K562 (cell line): ENCODE data around the gene SCYL1. TPM values are rescaled to one million over a fixed set of nuclear protein-coding genes. Genes with fewer than 3 reads are reported as not detected.
A peak's percentile ranks its signal among the peaks of the same experiment; 100 is the strongest.

Experiments
- EHMT2 ChIP-seq: fragments of 450-650 bp; IDR thresholded peaks from 2 replicates; pipeline ENCODE4 v1.6.1; 2018; ENCODE audit warnings: antibody characterized with exemption
- HDAC1 ChIP-seq, 2 experiments: fragments of 450-650 bp; IDR thresholded peaks; 2 replicates each; pipeline ENCODE4 v1.6.1; 2016 to 2017; ENCODE audit warnings: inconsistent platforms in 1 of 2, mild to moderate bottlenecking in 1 of 2, moderate library complexity in 1 of 2
- IRF2 ChIP-seq: sonication (generic); formaldehyde crosslinking; IDR thresholded peaks from 2 replicates; pipeline ENCODE4 v1.8.1; 2022; ENCODE audit warnings: mild to moderate bottlenecking, missing genetic modification reagents
- KDM2B ChIP-seq: fragments of 250-450 bp; sonication (Bioruptor Pico); IDR thresholded peaks from 2 replicates; pipeline ENCODE4 v1.8.0; 2021; ENCODE audit warnings: mild to moderate bottlenecking, moderate library complexity
- MCM2 ChIP-seq: fragments of 450-650 bp; IDR thresholded peaks from 2 replicates; pipeline ENCODE4 v1.6.1; 2017; ENCODE audit warnings: low read depth, mild to moderate bottlenecking
- NCOA4 ChIP-seq: fragments of 450-650 bp; IDR thresholded peaks from 2 replicates; pipeline ENCODE4 v1.6.1; 2018; ENCODE audit warnings: mild to moderate bottlenecking; ENCODE audit not compliant: partially characterized antibody
- OTX1 ChIP-seq: fragments of 450-650 bp; formaldehyde crosslinking; IDR thresholded peaks from 2 replicates; pipeline ENCODE4 v1.4.0; 2022; ENCODE audit warnings: mild to moderate bottlenecking
- PTRF ChIP-seq: fragments of 450-650 bp; IDR thresholded peaks from 2 replicates; pipeline ENCODE4 v1.6.1; 2016; ENCODE audit warnings: mild to moderate bottlenecking, missing genetic modification characterization, missing compliant biosample characterization
- RUNX1 ChIP-seq: sonication (generic); IDR thresholded peaks from 2 replicates; pipeline ENCODE4 v1.6.1; 2016; ENCODE audit warnings: antibody characterized with exemption, low read depth
- SLC30A9 ChIP-seq: fragments of 250-450 bp; sonication (Bioruptor Pico); IDR thresholded peaks from 2 replicates; pipeline ENCODE4 v1.8.0; 2022; ENCODE audit warnings: mild to moderate bottlenecking, moderate library complexity
- SMAD2 ChIP-seq: fragments of 150-350 bp; IDR thresholded peaks from 2 replicates; pipeline ENCODE4 v1.6.1; 2014; ENCODE audit warnings: low read depth, mild to moderate bottlenecking, low read length
- SMAD3 ChIP-seq: fragments of 450-650 bp; formaldehyde crosslinking; conservative IDR thresholded peaks from 2 replicates; pipeline ENCODE4 v1.4.0; 2020; ENCODE audit warnings: mild to moderate bottlenecking
- SMARCC2 ChIP-seq: fragments of 450-650 bp; IDR thresholded peaks from 2 replicates; pipeline ENCODE4 v1.6.1; 2017; ENCODE audit warnings: antibody characterized with exemption, moderate library complexity, mild to moderate bottlenecking, low read depth
- SMARCE1 ChIP-seq: fragments of 450-650 bp; IDR thresholded peaks from 2 replicates; pipeline ENCODE4 v1.7.1; 2016; ENCODE audit warnings: mild to moderate bottlenecking
- SNRNP70 ChIP-seq: fragments of 200-400 bp; formaldehyde crosslinking; optimal IDR thresholded peaks from 2 replicates; pipeline ENCODE3; 2017; ENCODE audit warnings: low read depth, low read length
- ZBTB1 ChIP-seq: sonication (generic); formaldehyde crosslinking; IDR thresholded peaks from 2 replicates; pipeline ENCODE4 v1.8.1; 2023; ENCODE audit warnings: missing genetic modification reagents, low read depth, mild to moderate bottlenecking, borderline replicate concordance
- ZC3H4 ChIP-seq: sonication (generic); formaldehyde crosslinking; IDR thresholded peaks from 2 replicates; pipeline ENCODE4 v1.9.0; 2021; ENCODE audit warnings: missing genetic modification reagents, borderline replicate concordance
- ZKSCAN3 ChIP-seq: fragments of 250-450 bp; sonication (Bioruptor Pico); IDR thresholded peaks from 2 replicates; pipeline ENCODE4 v1.4.0; 2020
- ZKSCAN8 ChIP-seq: fragments of 200-800 bp; sonication (Bioruptor generic); IDR thresholded peaks from 2 replicates; pipeline ENCODE4 v1.6.1; 2016; ENCODE audit warnings: missing genetic modification characterization, missing compliant biosample characterization
- ZNF184 ChIP-seq: sonication (generic); formaldehyde crosslinking; IDR thresholded peaks from 2 replicates; pipeline ENCODE4 v1.5.0; 2020; ENCODE audit warnings: missing genetic modification reagents
- ZNF23 ChIP-seq: fragments of 250-450 bp; sonication (Bioruptor Pico); IDR thresholded peaks from 2 replicates; pipeline ENCODE4 v1.4.0; 2020; ENCODE audit warnings: mild to moderate bottlenecking
- ZNF584 ChIP-seq: fragments of 200-800 bp; sonication (Bioruptor generic); IDR thresholded peaks from 2 replicates; pipeline ENCODE4 v1.6.1; 2016; ENCODE audit warnings: low read depth, mild to moderate bottlenecking, missing genetic modification characterization, missing compliant biosample characterization
- polyA plus RNA-seq, 8 experiments: library from polyadenylated mRNA; depleted of rRNA in 4 of 8; stranded (reverse) in 5 of 8; unstranded in 3 of 8; fragments of >200 nt; fragmentation: Nextera tagmentation in 2 of 8; fragmentation: Illumina TruSeq in 1 of 8; extraction: Ambion mirVana in 2 of 8; extraction: Trizol in 1 of 8; gene quantifications; 2 replicates each; pipeline versions ENCODE4 v1.2.1 to v1.2.3, GENCODE V29; 2011 to 2014; ENCODE audit warnings: inconsistent platforms in 1 of 8, missing spikeins in 1 of 8
- total RNA-seq, 7 experiments: library from RNA; depleted of rRNA in 6 of 7; stranded (reverse); fragments of >200 nt in 6 of 7; fragmentation: Illumina TruSeq in 2 of 7; extraction: Trizol in 2 of 7; gene quantifications; 2 replicates each; pipeline versions ENCODE4 v1.2.1 to v1.2.3, GENCODE V29; 2011 to 2021; ENCODE audit warnings: low replicate concordance in 1 of 7
- TF ChIP-seq, protein P1 (sequence below), 3 experiments: fragments of 200-800 bp in 1 of 3; sonication (Bioruptor generic) in 1 of 3; sonication (generic) in 1 of 3; formaldehyde crosslinking in 1 of 3; IDR thresholded peaks; 2 replicates each; pipeline versions ENCODE4 v1.6.1 to v1.8.0; 2016 to 2022; ENCODE audit warnings: mild to moderate bottlenecking in 2 of 3, missing compliant biosample characterization in 2 of 3, missing genetic modification characterization in 2 of 3, missing genetic modification reagents in 1 of 3
- TF ChIP-seq, protein P2 (sequence below): fragments of 450-650 bp; IDR thresholded peaks from 2 replicates; pipeline ENCODE4 v1.6.1; 2017; ENCODE audit warnings: antibody characterized with exemption
- TF ChIP-seq, protein P3 (sequence below): sonication (generic); formaldehyde crosslinking; IDR thresholded peaks from 2 replicates; pipeline ENCODE4 v1.8.0; 2022; ENCODE audit warnings: missing genetic modification reagents, mild to moderate bottlenecking, borderline replicate concordance

The SCYL1 gene
- total and polyA plus RNA-seq, 9 of the 15 experiments (the other 6 are each of a cell fraction or from before 2014, with no cell fraction given) = 1.9 to 145 (median 57.6) TPM

DNA sequence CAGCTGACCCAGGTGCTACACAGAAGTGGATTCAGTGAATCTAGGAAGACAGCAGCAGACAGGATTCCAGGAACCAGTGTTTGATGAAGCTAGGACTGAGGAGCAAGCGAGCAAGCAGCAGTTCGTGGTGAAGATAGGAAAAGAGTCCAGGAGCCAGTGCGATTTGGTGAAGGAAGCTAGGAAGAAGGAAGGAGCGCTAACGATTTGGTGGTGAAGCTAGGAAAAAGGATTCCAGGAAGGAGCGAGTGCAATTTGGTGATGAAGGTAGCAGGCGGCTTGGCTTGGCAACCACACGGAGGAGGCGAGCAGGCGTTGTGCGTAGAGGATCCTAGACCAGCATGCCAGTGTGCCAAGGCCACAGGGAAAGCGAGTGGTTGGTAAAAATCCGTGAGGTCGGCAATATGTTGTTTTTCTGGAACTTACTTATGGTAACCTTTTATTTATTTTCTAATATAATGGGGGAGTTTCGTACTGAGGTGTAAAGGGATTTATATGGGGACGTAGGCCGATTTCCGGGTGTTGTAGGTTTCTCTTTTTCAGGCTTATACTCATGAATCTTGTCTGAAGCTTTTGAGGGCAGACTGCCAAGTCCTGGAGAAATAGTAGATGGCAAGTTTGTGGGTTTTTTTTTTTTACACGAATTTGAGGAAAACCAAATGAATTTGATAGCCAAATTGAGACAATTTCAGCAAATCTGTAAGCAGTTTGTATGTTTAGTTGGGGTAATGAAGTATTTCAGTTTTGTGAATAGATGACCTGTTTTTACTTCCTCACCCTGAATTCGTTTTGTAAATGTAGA, 24.3 kb upstream of the SCYL1 start (continued):
- peak; percentile 99 for TF ChIP-seq OTX1 (CRISPR knock-in tag)
- TF ChIP-seq IRF2 (CRISPR knock-in tag) = no peak
- TF ChIP-seq KDM2B (CRISPR knock-in tag) = no peak
- TF ChIP-seq RUNX1 = no peak
- no peak for TF ChIP-seq ZNF23
- TF ChIP-seq SMARCC2 = no peak
- TF ChIP-seq, protein P1, sequence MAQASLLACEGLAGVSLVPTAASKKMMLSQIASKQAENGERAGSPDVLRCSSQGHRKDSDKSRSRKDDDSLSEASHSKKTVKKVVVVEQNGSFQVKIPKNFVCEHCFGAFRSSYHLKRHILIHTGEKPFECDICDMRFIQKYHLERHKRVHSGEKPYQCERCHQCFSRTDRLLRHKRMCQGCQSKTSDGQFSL (CRISPR knock-in tag; IDR thresholded peaks at IDR 0.05) = no peak
- TF ChIP-seq, protein P1 (tag; IDR thresholded peaks at IDR 0.05) = no peak
- TF ChIP-seq ZC3H4 (CRISPR knock-in tag) = peak; percentile 95
- no peak for TF ChIP-seq SLC30A9
- TF ChIP-seq MCM2 = no peak
- no peak for TF ChIP-seq PTRF
- no peak for TF ChIP-seq ZNF184 (CRISPR knock-in tag)
- no peak for TF ChIP-seq EHMT2
- TF ChIP-seq, protein P2, sequence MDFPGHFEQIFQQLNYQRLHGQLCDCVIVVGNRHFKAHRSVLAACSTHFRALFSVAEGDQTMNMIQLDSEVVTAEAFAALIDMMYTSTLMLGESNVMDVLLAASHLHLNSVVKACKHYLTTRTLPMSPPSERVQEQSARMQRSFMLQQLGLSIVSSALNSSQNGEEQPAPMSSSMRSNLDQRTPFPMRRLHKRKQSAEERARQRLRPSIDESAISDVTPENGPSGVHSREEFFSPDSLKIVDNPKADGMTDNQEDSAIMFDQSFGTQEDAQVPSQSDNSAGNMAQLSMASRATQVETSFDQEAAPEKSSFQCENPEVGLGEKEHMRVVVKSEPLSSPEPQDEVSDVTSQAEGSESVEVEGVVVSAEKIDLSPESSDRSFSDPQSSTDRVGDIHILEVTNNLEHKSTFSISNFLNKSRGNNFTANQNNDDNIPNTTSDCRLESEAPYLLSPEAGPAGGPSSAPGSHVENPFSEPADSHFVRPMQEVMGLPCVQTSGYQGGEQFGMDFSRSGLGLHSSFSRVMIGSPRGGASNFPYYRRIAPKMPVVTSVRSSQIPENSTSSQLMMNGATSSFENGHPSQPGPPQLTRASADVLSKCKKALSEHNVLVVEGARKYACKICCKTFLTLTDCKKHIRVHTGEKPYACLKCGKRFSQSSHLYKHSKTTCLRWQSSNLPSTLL = peak; percentile 40; the same call in 1 of the 2 replicates
- no peak for TF ChIP-seq SMARCE1
- no peak for TF ChIP-seq ZBTB1 (CRISPR knock-in tag)
- peak; percentile 14 for TF ChIP-seq NCOA4
- TF ChIP-seq ZKSCAN3 = no peak
- TF ChIP-seq, protein P3, sequence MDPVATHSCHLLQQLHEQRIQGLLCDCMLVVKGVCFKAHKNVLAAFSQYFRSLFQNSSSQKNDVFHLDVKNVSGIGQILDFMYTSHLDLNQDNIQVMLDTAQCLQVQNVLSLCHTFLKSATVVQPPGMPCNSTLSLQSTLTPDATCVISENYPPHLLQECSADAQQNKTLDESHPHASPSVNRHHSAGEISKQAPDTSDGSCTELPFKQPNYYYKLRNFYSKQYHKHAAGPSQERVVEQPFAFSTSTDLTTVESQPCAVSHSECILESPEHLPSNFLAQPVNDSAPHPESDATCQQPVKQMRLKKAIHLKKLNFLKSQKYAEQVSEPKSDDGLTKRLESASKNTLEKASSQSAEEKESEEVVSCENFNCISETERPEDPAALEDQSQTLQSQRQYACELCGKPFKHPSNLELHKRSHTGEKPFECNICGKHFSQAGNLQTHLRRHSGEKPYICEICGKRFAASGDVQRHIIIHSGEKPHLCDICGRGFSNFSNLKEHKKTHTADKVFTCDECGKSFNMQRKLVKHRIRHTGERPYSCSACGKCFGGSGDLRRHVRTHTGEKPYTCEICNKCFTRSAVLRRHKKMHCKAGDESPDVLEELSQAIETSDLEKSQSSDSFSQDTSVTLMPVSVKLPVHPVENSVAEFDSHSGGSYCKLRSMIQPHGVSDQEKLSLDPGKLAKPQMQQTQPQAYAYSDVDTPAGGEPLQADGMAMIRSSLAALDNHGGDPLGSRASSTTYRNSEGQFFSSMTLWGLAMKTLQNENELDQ (CRISPR knock-in tag) = no peak
- peak in 1 of 2 experiments; percentile 71; a peak in 2 of 4 replicates for TF ChIP-seq HDAC1 (IDR thresholded peaks at IDR 0.05)
- TF ChIP-seq SMAD2 = no peak
- TF ChIP-seq SMAD3 (CRISPR knock-in tag) = peak; percentile 83
- TF ChIP-seq SNRNP70 = peak; percentile 94
- TF ChIP-seq ZKSCAN8 (CRISPR knock-in tag) = no peak
- TF ChIP-seq ZNF584 (CRISPR knock-in tag) = no peak
